ENCODE data around the gene CDHR2. TPM values are rescaled to one million over a fixed set of nuclear protein-coding genes. Genes with fewer than 3 reads are reported as not detected.

The CDHR2 gene
- total and polyA plus RNA-seq, 2 of the 13 experiments (the other 11 are each of a cell fraction or from before 2014, with no cell fraction given): 17.9 to 20.9 TPM

DNA sequence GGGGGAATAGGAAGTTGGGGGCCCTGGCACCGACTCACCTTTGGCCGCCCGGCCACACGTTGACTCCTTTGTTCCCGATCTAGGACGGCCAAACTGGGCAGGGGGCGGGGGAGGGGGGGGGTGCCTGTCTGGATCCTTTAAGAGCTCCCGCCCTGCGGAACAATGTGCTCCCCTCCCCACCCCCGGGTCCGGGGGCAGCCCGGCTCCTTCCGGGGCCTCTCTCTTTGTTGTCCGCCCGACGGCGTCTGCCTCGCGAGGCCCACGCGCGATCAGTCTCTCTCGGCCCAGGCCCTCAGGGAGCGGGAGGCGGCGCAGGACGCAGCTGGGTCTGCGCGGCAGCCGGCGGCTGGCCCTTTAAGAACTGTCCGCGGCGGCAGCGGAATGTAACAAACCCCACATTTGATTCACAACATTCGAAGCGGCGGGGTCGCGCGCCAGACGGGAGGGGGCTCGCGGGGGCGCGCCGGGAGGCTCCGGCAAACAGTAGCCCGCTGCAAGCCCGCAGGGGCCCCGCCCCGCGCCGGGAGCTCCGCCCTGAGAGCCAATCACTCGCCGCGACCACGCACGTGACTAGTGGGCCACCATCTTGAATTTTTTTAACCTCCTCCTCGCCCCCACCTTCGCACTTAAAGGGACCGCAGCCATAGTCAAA lies 12.1 kb upstream of the CDHR2 start, which contains the start of gene RNF44 (continued):
- TF ChIP-seq, protein P1, sequence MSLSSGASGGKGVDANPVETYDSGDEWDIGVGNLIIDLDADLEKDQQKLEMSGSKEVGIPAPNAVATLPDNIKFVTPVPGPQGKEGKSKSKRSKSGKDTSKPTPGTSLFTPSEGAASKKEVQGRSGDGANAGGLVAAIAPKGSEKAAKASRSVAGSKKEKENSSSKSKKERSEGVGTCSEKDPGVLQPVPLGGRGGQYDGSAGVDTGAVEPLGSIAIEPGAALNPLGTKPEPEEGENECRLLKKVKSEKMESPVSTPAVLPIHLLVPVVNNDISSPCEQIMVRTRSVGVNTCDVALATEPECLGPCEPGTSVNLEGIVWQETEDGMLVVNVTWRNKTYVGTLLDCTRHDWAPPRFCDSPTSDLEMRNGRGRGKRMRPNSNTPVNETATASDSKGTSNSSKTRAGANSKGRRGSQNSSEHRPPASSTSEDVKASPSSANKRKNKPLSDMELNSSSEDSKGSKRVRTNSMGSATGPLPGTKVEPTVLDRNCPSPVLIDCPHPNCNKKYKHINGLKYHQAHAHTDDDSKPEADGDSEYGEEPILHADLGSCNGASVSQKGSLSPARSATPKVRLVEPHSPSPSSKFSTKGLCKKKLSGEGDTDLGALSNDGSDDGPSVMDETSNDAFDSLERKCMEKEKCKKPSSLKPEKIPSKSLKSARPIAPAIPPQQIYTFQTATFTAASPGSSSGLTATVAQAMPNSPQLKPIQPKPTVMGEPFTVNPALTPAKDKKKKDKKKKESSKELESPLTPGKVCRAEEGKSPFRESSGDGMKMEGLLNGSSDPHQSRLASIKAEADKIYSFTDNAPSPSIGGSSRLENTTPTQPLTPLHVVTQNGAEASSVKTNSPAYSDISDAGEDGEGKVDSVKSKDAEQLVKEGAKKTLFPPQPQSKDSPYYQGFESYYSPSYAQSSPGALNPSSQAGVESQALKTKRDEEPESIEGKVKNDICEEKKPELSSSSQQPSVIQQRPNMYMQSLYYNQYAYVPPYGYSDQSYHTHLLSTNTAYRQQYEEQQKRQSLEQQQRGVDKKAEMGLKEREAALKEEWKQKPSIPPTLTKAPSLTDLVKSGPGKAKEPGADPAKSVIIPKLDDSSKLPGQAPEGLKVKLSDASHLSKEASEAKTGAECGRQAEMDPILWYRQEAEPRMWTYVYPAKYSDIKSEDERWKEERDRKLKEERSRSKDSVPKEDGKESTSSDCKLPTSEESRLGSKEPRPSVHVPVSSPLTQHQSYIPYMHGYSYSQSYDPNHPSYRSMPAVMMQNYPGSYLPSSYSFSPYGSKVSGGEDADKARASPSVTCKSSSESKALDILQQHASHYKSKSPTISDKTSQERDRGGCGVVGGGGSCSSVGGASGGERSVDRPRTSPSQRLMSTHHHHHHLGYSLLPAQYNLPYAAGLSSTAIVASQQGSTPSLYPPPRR (CRISPR knock-in tag; IDR thresholded peaks at IDR 0.05; ENCODE audit: borderline replicate concordance): no peak
- TF ChIP-seq ZNF790 (CRISPR knock-in tag; IDR thresholded peaks at IDR 0.05; ENCODE audit: borderline replicate concordance): 0 out of 2 replicates have a peak, but pooled peaks have one; percentile 63
- no peak for TF ChIP-seq HHEX (CRISPR knock-in tag; IDR thresholded peaks at IDR 0.05)
- TF ChIP-seq ZNF260 (CRISPR knock-in tag; IDR thresholded peaks at IDR 0.05; ENCODE audit: borderline replicate concordance, low read depth): no peak
- TF ChIP-seq SRF (IDR thresholded peaks at IDR 0.05; ENCODE audit: low read depth, low read length): no peak
- TF ChIP-seq MEIS2 (CRISPR knock-in tag; IDR thresholded peaks at IDR 0.05): 0 out of 2 replicates have a peak, but pooled peaks have one; percentile 4
- no peak for TF ChIP-seq EHMT2 (IDR thresholded peaks at IDR 0.05; ENCODE audit: borderline replicate concordance, low read depth, low read length)
- no peak for TF ChIP-seq ZNF274 (CRISPR knock-in tag; IDR thresholded peaks at IDR 0.05)
- TF ChIP-seq, protein P2, sequence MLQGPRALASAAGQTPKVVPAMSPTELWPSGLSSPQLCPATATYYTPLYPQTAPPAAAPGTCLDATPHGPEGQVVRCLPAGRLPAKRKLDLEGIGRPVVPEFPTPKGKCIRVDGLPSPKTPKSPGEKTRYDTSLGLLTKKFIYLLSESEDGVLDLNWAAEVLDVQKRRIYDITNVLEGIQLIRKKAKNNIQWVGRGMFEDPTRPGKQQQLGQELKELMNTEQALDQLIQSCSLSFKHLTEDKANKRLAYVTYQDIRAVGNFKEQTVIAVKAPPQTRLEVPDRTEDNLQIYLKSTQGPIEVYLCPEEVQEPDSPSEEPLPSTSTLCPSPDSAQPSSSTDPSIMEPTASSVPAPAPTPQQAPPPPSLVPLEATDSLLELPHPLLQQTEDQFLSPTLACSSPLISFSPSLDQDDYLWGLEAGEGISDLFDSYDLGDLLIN (CRISPR knock-in tag; IDR thresholded peaks at IDR 0.05; ENCODE audit: borderline replicate concordance): no peak
- TF ChIP-seq GABPB1 (CRISPR knock-in tag; IDR thresholded peaks at IDR 0.05): peak; percentile 74; the same call in 1 of the 2 replicates
- no peak for TF ChIP-seq HNRNPUL1 (IDR thresholded peaks at IDR 0.05; ENCODE audit: low read depth, low read length)
- TF ChIP-seq, protein P3, sequence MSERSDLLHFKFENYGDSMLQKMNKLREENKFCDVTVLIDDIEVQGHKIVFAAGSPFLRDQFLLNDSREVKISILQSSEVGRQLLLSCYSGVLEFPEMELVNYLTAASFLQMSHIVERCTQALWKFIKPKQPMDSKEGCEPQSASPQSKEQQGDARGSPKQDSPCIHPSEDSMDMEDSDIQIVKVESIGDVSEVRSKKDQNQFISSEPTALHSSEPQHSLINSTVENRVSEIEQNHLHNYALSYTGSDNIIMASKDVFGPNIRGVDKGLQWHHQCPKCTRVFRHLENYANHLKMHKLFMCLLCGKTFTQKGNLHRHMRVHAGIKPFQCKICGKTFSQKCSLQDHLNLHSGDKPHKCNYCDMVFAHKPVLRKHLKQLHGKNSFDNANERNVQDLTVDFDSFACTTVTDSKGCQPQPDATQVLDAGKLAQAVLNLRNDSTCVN (CRISPR knock-in tag; IDR thresholded peaks at IDR 0.05; ENCODE audit: borderline replicate concordance): peak; percentile 22; the same call in 1 of the 2 replicates
- TF ChIP-seq ZNF678 (CRISPR knock-in tag; IDR thresholded peaks at IDR 0.05): no peak
- TF ChIP-seq TSC22D2 (CRISPR knock-in tag; IDR thresholded peaks at IDR 0.05; ENCODE audit: borderline replicate concordance): no peak
- TF ChIP-seq TEAD3 (CRISPR knock-in tag; optimal IDR thresholded peaks at IDR 0.05; ENCODE audit: borderline replicate concordance): peak; percentile 36
- peak; percentile 16; the same call in 1 of the 2 replicates for TF ChIP-seq SPEN (CRISPR knock-in tag; IDR thresholded peaks at IDR 0.05; ENCODE audit: low read depth)
- TF ChIP-seq ZNF317 (CRISPR knock-in tag; IDR thresholded peaks at IDR 0.05): no peak
- no peak for TF ChIP-seq RXRB (CRISPR knock-in tag; IDR thresholded peaks at IDR 0.05; ENCODE audit: borderline replicate concordance)
- no peak for TF ChIP-seq ZNF589 (CRISPR knock-in tag; conservative IDR thresholded peaks at IDR 0.05)
- TF ChIP-seq, protein P4, sequence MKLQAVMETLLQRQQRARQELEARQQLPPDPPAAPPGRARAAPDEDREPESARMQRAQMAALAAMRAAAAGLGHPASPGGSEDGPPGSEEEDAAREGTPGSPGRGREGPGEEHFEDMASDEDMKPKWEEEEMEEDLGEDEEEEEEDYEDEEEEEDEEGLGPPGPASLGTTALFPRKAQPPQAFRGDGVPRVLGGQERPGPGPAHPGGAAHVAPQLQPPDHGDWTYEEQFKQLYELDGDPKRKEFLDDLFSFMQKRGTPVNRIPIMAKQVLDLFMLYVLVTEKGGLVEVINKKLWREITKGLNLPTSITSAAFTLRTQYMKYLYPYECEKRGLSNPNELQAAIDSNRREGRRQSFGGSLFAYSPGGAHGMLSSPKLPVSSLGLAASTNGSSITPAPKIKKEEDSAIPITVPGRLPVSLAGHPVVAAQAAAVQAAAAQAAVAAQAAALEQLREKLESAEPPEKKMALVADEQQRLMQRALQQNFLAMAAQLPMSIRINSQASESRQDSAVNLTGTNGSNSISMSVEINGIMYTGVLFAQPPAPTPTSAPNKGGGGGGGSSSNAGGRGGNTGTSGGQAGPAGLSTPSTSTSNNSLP (IDR thresholded peaks at IDR 0.05; ENCODE audit: low read depth, low read length): 0 out of 2 replicates have a peak, but pooled peaks have one; percentile 27
- TF ChIP-seq ZNF619 (CRISPR knock-in tag; IDR thresholded peaks at IDR 0.05): no peak

All from HepG2 (cell line).